ENCODE measurements around the gene CMSS1.

DNA sequence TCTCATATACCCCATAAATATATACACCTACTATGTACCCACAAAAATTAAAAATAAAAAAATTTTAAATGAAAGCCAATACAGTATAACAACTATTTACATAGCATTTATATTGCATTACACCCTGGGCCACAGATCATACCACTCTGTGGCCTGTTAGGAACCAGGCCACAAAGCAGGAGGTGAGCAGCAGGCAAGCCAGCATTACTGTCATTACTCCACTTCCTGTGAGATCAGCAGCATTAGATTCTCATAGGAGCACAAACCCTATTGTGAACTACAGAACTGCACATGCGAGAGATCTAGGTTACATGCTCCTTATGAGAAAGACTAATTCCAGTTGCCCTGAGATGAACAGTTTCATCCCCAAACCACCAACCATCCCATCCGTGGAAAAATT, 279.2 kb downstream of the CMSS1 start:
- TF ChIP-seq, protein P1, sequence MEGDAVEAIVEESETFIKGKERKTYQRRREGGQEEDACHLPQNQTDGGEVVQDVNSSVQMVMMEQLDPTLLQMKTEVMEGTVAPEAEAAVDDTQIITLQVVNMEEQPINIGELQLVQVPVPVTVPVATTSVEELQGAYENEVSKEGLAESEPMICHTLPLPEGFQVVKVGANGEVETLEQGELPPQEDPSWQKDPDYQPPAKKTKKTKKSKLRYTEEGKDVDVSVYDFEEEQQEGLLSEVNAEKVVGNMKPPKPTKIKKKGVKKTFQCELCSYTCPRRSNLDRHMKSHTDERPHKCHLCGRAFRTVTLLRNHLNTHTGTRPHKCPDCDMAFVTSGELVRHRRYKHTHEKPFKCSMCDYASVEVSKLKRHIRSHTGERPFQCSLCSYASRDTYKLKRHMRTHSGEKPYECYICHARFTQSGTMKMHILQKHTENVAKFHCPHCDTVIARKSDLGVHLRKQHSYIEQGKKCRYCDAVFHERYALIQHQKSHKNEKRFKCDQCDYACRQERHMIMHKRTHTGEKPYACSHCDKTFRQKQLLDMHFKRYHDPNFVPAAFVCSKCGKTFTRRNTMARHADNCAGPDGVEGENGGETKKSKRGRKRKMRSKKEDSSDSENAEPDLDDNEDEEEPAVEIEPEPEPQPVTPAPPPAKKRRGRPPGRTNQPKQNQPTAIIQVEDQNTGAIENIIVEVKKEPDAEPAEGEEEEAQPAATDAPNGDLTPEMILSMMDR (IDR thresholded peaks at IDR 0.05), result no peak
- no peak for TF ChIP-seq POLR2A (IDR thresholded peaks at IDR 0.05)
